BLaER1 (cell line): ENCODE data around the gene RFPL1.
"Not testable (repeated sequence)": the region's sequence is repeated elsewhere in the genome, so short reads cannot be mapped to it uniquely, and the experiment has no call there.

Experiments
- H3K27ac ChIP-seq: shearing (Covaris generic); formaldehyde crosslinking; 2 replicates; pipeline ENCODE4 v1.8.1; 2022
- H3K27me3 ChIP-seq: shearing (Covaris generic); formaldehyde crosslinking; 2 replicates; pipeline ENCODE4 v1.8.1; 2022
- H3K36me3 ChIP-seq: shearing (Covaris generic); formaldehyde crosslinking; 2 replicates; pipeline ENCODE4 v1.8.1; 2022
- H3K4me1 ChIP-seq: shearing (Covaris generic); formaldehyde crosslinking; 2 replicates; pipeline ENCODE4 v1.8.1; 2022
- H3K4me2 ChIP-seq: shearing (Covaris generic); formaldehyde crosslinking; 2 replicates; pipeline ENCODE4 v1.8.1; 2022
- H3K4me3 ChIP-seq: shearing (Covaris generic); formaldehyde crosslinking; 2 replicates; pipeline ENCODE4 v1.8.1; 2022
- H3K9ac ChIP-seq: shearing (Covaris generic); formaldehyde crosslinking; 2 replicates; pipeline ENCODE4 v1.8.1; 2022
- H3K9me3 ChIP-seq: shearing (Covaris generic); formaldehyde crosslinking; 2 replicates; pipeline ENCODE4 v1.8.1; 2022
- H4K20me1 ChIP-seq: shearing (Covaris generic); formaldehyde crosslinking; 2 replicates; pipeline ENCODE4 v1.8.1; 2022
- Cebpa-rat ChIP-seq: shearing (Covaris generic); IDR thresholded peaks from 2 replicates; pipeline ENCODE4 v1.8.1; 2022

The RFPL1 gene

DNA sequence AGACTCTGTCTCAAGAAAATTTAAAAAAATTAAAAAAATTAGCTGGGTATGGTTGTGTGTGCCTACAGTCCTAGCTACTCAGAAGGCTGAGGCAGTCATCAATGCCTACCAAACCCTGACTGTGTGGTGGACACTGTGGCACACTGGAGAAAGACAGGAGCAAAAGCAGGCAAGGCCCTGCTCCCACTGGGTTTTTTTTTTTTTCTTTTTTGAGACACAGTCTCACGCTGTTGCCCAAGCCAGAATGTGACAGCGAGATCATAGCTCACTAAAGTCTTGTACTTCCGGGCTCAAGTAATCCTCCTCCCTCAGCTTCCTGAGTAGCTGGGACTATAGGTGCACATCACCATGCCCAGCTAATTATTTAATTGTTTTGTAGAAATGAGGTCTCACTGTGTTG lies 46.3 kb downstream of the RFPL1 start:
- H3K36me3 ChIP-seq: no peaks in the 10 kb centered on the region
- peak overlapping the region; percentile 25; the same call in 1 of the 2 replicates for H3K4me2 ChIP-seq
- no peaks in the 10 kb centered on the region for H4K20me1 ChIP-seq
- H3K4me1 ChIP-seq: peaks cover 30% of the 10 kb centered on the region
- peaks cover 12% of the 10 kb centered on the region; the same call in 1 of the 2 replicates for H3K9me3 ChIP-seq
- H3K27me3 ChIP-seq: peaks cover 9% of the 10 kb centered on the region
- no peak overlapping the region for H3K27ac ChIP-seq
- no peak overlapping the region for H3K4me3 ChIP-seq
- no peak for TF ChIP-seq Cebpa-rat
- H3K9ac ChIP-seq: no peak overlapping the region

DNA sequence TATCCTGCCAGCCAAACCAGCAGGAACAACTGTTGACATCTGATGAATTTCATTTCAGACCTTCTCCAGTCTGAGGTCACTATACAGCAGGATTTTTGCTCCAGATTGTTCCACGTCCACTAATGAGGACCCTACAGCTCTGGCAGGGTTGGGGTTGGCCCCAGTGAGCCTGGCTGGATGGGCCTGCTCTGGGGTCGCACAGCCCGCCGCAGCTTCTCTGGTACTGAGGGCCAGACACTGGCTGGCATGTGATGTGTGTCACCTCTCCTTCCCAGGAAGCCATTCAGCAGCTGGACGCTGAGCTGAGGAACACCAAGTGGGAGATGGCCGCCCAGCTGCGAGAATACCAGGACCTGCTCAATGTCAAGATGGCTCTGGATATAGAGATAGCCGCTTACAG lies 47.1 kb downstream of the RFPL1 start:
- H3K4me3 ChIP-seq: no peak overlapping the region
- peaks cover 1% of the 10 kb centered on the region for H3K27me3 ChIP-seq
- peaks cover 36% of the 10 kb centered on the region for H3K4me1 ChIP-seq
- H3K27ac ChIP-seq: no peak overlapping the region
- no peak overlapping the region for H3K4me2 ChIP-seq
- no peaks in the 10 kb centered on the region for H3K36me3 ChIP-seq
- H3K9me3 ChIP-seq: peaks cover 4% of the 10 kb centered on the region; the same call in 1 of the 2 replicates
- no peak overlapping the region for H3K9ac ChIP-seq
- H4K20me1 ChIP-seq: no peaks in the 10 kb centered on the region
- TF ChIP-seq Cebpa-rat: no peak

GRCh38 chr22:29487426-29487986 lies 49.1 kb downstream of the RFPL1 start:
- TF ChIP-seq Cebpa-rat: no peak
- no peaks in the 10 kb centered on the region for H3K27me3 ChIP-seq
- H4K20me1 ChIP-seq: no peaks in the 10 kb centered on the region
- no peak overlapping the region for H3K4me2 ChIP-seq
- no peaks in the 10 kb centered on the region for H3K9me3 ChIP-seq
- no peak overlapping the region for H3K4me3 ChIP-seq
- no peak overlapping the region for H3K9ac ChIP-seq
- no peak overlapping the region for H3K27ac ChIP-seq
- H3K4me1 ChIP-seq: peaks cover 36% of the 10 kb centered on the region
- H3K36me3 ChIP-seq: no peaks in the 10 kb centered on the region

- H4K20me1 ChIP-seq, H3K4me3 ChIP-seq, H3K36me3 ChIP-seq, H3K9ac ChIP-seq, H3K9me3 ChIP-seq, H3K27me3 ChIP-seq: not testable (repeated sequence)
- Histone ChIP-seq H3K4me2 (peak overlapping the region; percentile 76), H3K4me1 (peaks cover 35% of the 10 kb centered on the region), H3K27ac (0 out of 2 replicates have a peak overlapping the region, but pooled peaks have one; percentile 19)
Observed at GRCh38 chr22:29489127-29489780, 50.9 kb downstream of the RFPL1 start.

GRCh38 chr22:29491012-29491411 lies 52.6 kb downstream of the RFPL1 start:
- Histone ChIP-seq H3K36me3 (peaks cover 8% of the 10 kb centered on the region), H3K4me1 (peaks cover 30% of the 10 kb centered on the region), H3K9me3 (peaks cover 7% of the 10 kb centered on the region), H3K4me3 (no peak overlapping the region), H3K9ac (no peak overlapping the region), H4K20me1 (no peaks in the 10 kb centered on the region), H3K27ac (no peak overlapping the region), H3K4me2 (no peak overlapping the region), H3K27me3 (no peaks in the 10 kb centered on the region)
- TF ChIP-seq Cebpa-rat: no peak
